ENCODE measurements around the gene XYLT1.

The XYLT1 gene

GRCh38 chr16:17244872-17245551, 225.7 kb downstream of the XYLT1 start:
- H3K4me3 ChIP-seq (ENCODE audit: control insufficient read depth, low read depth, low read length): no peak overlapping the region
- DNase-seq (ENCODE audit: low read depth): no peak
- no peak for TF ChIP-seq CTCF (IDR thresholded peaks at IDR 0.05; ENCODE audit: control insufficient read depth, insufficient read depth, low read depth, low read length, missing control alignments)

- no peak for TF ChIP-seq CTCF (IDR thresholded peaks at IDR 0.05; ENCODE audit: control insufficient read depth, insufficient read depth, low read depth, low read length, missing control alignments)
- H3K4me3 ChIP-seq (ENCODE audit: control insufficient read depth, low read depth, low read length): no peak overlapping the region
- DNase-seq (ENCODE audit: low read depth): no peak
These were observed 229.4 kb downstream of the XYLT1 start for GRCh38 chr16:17241264-17241835.

GRCh38 chr16:17238285-17239028, 232.3 kb downstream of the XYLT1 start:
- DNase-seq (ENCODE audit: low read depth): no peak
- H3K4me3 ChIP-seq (ENCODE audit: control insufficient read depth, low read depth, low read length): no peak overlapping the region
- TF ChIP-seq CTCF (IDR thresholded peaks at IDR 0.05; ENCODE audit: control insufficient read depth, insufficient read depth, low read depth, low read length, missing control alignments): no peak

GRCh38 chr16:17237350-17237944, 233.3 kb downstream of the XYLT1 start:
- no peak overlapping the region for H3K4me3 ChIP-seq (ENCODE audit: control insufficient read depth, low read depth, low read length)
- no peak for TF ChIP-seq CTCF (IDR thresholded peaks at IDR 0.05; ENCODE audit: control insufficient read depth, insufficient read depth, low read depth, low read length, missing control alignments)
- no peak for DNase-seq (ENCODE audit: low read depth)

GRCh38 chr16:17235147-17235815, 235.5 kb downstream of the XYLT1 start:
- TF ChIP-seq CTCF (IDR thresholded peaks at IDR 0.05; ENCODE audit: control insufficient read depth, insufficient read depth, low read depth, low read length, missing control alignments): no peak
- DNase-seq (ENCODE audit: low read depth): no peak

GRCh38 chr16:17233318-17234002, 237.3 kb downstream of the XYLT1 start:
- no peak overlapping the region for H3K4me3 ChIP-seq (ENCODE audit: control insufficient read depth, low read depth, low read length)
- TF ChIP-seq CTCF (IDR thresholded peaks at IDR 0.05; ENCODE audit: control insufficient read depth, insufficient read depth, low read depth, low read length, missing control alignments): no peak
- DNase-seq (ENCODE audit: low read depth): no peak

More at GRCh38 chr16:17235147-17235815, 235.5 kb downstream of the XYLT1 start:
- H3K4me3 ChIP-seq (ENCODE audit: control insufficient read depth, low read depth, low read length): no peak overlapping the region
